ENCODE results near the gene IGSF21.

The IGSF21 gene

GRCh38 chr1:18237371-18237770 lies 129.8 kb downstream of the IGSF21 start:
- DNase-seq (ENCODE audit: insufficient read length, low spot score), result no peak
- no peak for FAIRE-seq
- no peak for TF ChIP-seq POLR2A (IDR thresholded peaks at IDR 0.05; ENCODE audit: low read depth, low read length)
- TF ChIP-seq POU2F2 (IDR thresholded peaks at IDR 0.05; ENCODE audit: low read depth, low read length), result no peak
- TF ChIP-seq PAX5 (IDR thresholded peaks at IDR 0.05; ENCODE audit: insufficient read depth, low read length, severe bottlenecking), result no peak
- TF ChIP-seq SPI1 (IDR thresholded peaks at IDR 0.05; ENCODE audit: low read depth, low read length), result no peak
- no peak for TF ChIP-seq TAF1 (IDR thresholded peaks at IDR 0.05; ENCODE audit: low read depth, low read length)
- no peak for TF ChIP-seq POLR2AphosphoS5 (IDR thresholded peaks at IDR 0.05; ENCODE audit: low read depth, low read length)

- FAIRE-seq (no peak), DNase-seq (ENCODE audit: insufficient read length, low spot score) (no peak)
- TF ChIP-seq TAF1 (IDR thresholded peaks at IDR 0.05; ENCODE audit: low read depth, low read length), result no peak
- no peak for TF ChIP-seq POLR2AphosphoS5 (IDR thresholded peaks at IDR 0.05; ENCODE audit: low read depth, low read length)
- no peak for TF ChIP-seq SPI1 (IDR thresholded peaks at IDR 0.05; ENCODE audit: low read depth, low read length)
- no peak for TF ChIP-seq POLR2A (IDR thresholded peaks at IDR 0.05; ENCODE audit: low read depth, low read length)
- TF ChIP-seq POU2F2 (IDR thresholded peaks at IDR 0.05; ENCODE audit: low read depth, low read length), result no peak
- TF ChIP-seq PAX5 (IDR thresholded peaks at IDR 0.05; ENCODE audit: insufficient read depth, low read length, severe bottlenecking), result no peak
Measured at GRCh38 chr1:18238190-18238589, 130.6 kb downstream of the IGSF21 start.

GRCh38 chr1:18239671-18240070 lies 132.1 kb downstream of the IGSF21 start:
- DNase-seq (ENCODE audit: insufficient read length, low spot score) (no peak), FAIRE-seq (no peak)
- TF ChIP-seq PAX5 (IDR thresholded peaks at IDR 0.05; ENCODE audit: insufficient read depth, low read length, severe bottlenecking) (no peak), POU2F2 (IDR thresholded peaks at IDR 0.05; ENCODE audit: low read depth, low read length) (no peak), SPI1 (IDR thresholded peaks at IDR 0.05; ENCODE audit: low read depth, low read length) (no peak), TAF1 (IDR thresholded peaks at IDR 0.05; ENCODE audit: low read depth, low read length) (no peak), POLR2A (IDR thresholded peaks at IDR 0.05; ENCODE audit: low read depth, low read length) (no peak)

GRCh38 chr1:18240906-18241305 lies 133.3 kb downstream of the IGSF21 start:
- no peak for DNase-seq (ENCODE audit: insufficient read length, low spot score)
- TF ChIP-seq TAF1 (IDR thresholded peaks at IDR 0.05; ENCODE audit: low read depth, low read length), result no peak
- no peak for TF ChIP-seq POLR2AphosphoS5 (IDR thresholded peaks at IDR 0.05; ENCODE audit: low read depth, low read length)
- TF ChIP-seq POLR2A (IDR thresholded peaks at IDR 0.05; ENCODE audit: low read depth, low read length), result no peak
- no peak for TF ChIP-seq PAX5 (IDR thresholded peaks at IDR 0.05; ENCODE audit: insufficient read depth, low read length, severe bottlenecking)
- TF ChIP-seq POU2F2 (IDR thresholded peaks at IDR 0.05; ENCODE audit: low read depth, low read length), result no peak
- no peak for TF ChIP-seq SPI1 (IDR thresholded peaks at IDR 0.05; ENCODE audit: low read depth, low read length)
- no peak for FAIRE-seq

GRCh38 chr1:18241891-18242290 lies 134.3 kb downstream of the IGSF21 start:
- no peak for DNase-seq (ENCODE audit: insufficient read length, low spot score)
- TF ChIP-seq POU2F2 (IDR thresholded peaks at IDR 0.05; ENCODE audit: low read depth, low read length) (no peak), POLR2A (IDR thresholded peaks at IDR 0.05; ENCODE audit: low read depth, low read length) (no peak), PAX5 (IDR thresholded peaks at IDR 0.05; ENCODE audit: insufficient read depth, low read length, severe bottlenecking) (no peak), SPI1 (IDR thresholded peaks at IDR 0.05; ENCODE audit: low read depth, low read length) (no peak), POLR2AphosphoS5 (IDR thresholded peaks at IDR 0.05; ENCODE audit: low read depth, low read length) (no peak), TAF1 (IDR thresholded peaks at IDR 0.05; ENCODE audit: low read depth, low read length) (no peak)
- FAIRE-seq, result no peak

GRCh38 chr1:18243503-18244175 lies 136.0 kb downstream of the IGSF21 start:
- TF ChIP-seq POU2F2 (IDR thresholded peaks at IDR 0.05; ENCODE audit: low read depth, low read length), result no peak
- no peak for TF ChIP-seq POLR2A (IDR thresholded peaks at IDR 0.05; ENCODE audit: low read depth, low read length)
- TF ChIP-seq PAX5 (IDR thresholded peaks at IDR 0.05; ENCODE audit: insufficient read depth, low read length, severe bottlenecking), result no peak
- no peak for TF ChIP-seq SPI1 (IDR thresholded peaks at IDR 0.05; ENCODE audit: low read depth, low read length)
- TF ChIP-seq TAF1 (IDR thresholded peaks at IDR 0.05; ENCODE audit: low read depth, low read length), result no peak
- TF ChIP-seq POLR2AphosphoS5 (IDR thresholded peaks at IDR 0.05; ENCODE audit: low read depth, low read length), result no peak
- DNase-seq (ENCODE audit: insufficient read length, low spot score) (no peak), FAIRE-seq (no peak)

- no peak for TF ChIP-seq POLR2AphosphoS5 (IDR thresholded peaks at IDR 0.05; ENCODE audit: low read depth, low read length)
- no peak for TF ChIP-seq PAX5 (IDR thresholded peaks at IDR 0.05; ENCODE audit: insufficient read depth, low read length, severe bottlenecking)
- no peak for TF ChIP-seq TAF1 (IDR thresholded peaks at IDR 0.05; ENCODE audit: low read depth, low read length)
- no peak for TF ChIP-seq POLR2A (IDR thresholded peaks at IDR 0.05; ENCODE audit: low read depth, low read length)
- no peak for TF ChIP-seq POU2F2 (IDR thresholded peaks at IDR 0.05; ENCODE audit: low read depth, low read length)
- TF ChIP-seq SPI1 (IDR thresholded peaks at IDR 0.05; ENCODE audit: low read depth, low read length), result no peak
- FAIRE-seq (no peak), DNase-seq (ENCODE audit: insufficient read length, low spot score) (no peak)
Measured at GRCh38 chr1:18244762-18245161, 137.2 kb downstream of the IGSF21 start.

- no peak for DNase-seq (ENCODE audit: insufficient read length, low spot score)
- FAIRE-seq, result no peak
- no peak for TF ChIP-seq SPI1 (IDR thresholded peaks at IDR 0.05; ENCODE audit: low read depth, low read length)
- TF ChIP-seq PAX5 (IDR thresholded peaks at IDR 0.05; ENCODE audit: insufficient read depth, low read length, severe bottlenecking), result no peak
- TF ChIP-seq TAF1 (IDR thresholded peaks at IDR 0.05; ENCODE audit: low read depth, low read length), result no peak
- TF ChIP-seq POLR2AphosphoS5 (IDR thresholded peaks at IDR 0.05; ENCODE audit: low read depth, low read length), result no peak
- TF ChIP-seq POLR2A (IDR thresholded peaks at IDR 0.05; ENCODE audit: low read depth, low read length), result no peak
- TF ChIP-seq POU2F2 (IDR thresholded peaks at IDR 0.05; ENCODE audit: low read depth, low read length), result no peak
Measured at GRCh38 chr1:18245647-18246046, 138.0 kb downstream of the IGSF21 start.

- no peak for DNase-seq (ENCODE audit: insufficient read length, low spot score)
- FAIRE-seq, result no peak
- TF ChIP-seq POLR2A (IDR thresholded peaks at IDR 0.05; ENCODE audit: low read depth, low read length) (no peak), TAF1 (IDR thresholded peaks at IDR 0.05; ENCODE audit: low read depth, low read length) (no peak), PAX5 (IDR thresholded peaks at IDR 0.05; ENCODE audit: insufficient read depth, low read length, severe bottlenecking) (no peak), SPI1 (IDR thresholded peaks at IDR 0.05; ENCODE audit: low read depth, low read length) (no peak), POU2F2 (IDR thresholded peaks at IDR 0.05; ENCODE audit: low read depth, low read length) (no peak), POLR2AphosphoS5 (IDR thresholded peaks at IDR 0.05; ENCODE audit: low read depth, low read length) (no peak)
Measured at GRCh38 chr1:18246543-18246942, 138.9 kb downstream of the IGSF21 start.

All from GM12891 (cell line).